Parathyroid adenoma (tissue), 2 donors: ENCODE measurements around the gene CORIN.
"Not testable (repeated sequence)": the region's sequence is repeated elsewhere in the genome, so short reads cannot be mapped to it uniquely, and the experiment has no call there.

ENCODE experiments used
- H2AFZ ChIP-seq: fragments of 300-600 bp; sonication (generic); one replicate; pipeline ENCODE4 v1.7.0; 2017; ENCODE audit warnings: antibody characterized with exemption, mild to moderate bottlenecking
- H3K27ac ChIP-seq: fragments of 300-600 bp; sonication (generic); one replicate; pipeline ENCODE4 v1.7.0; 2017
- H3K27me3 ChIP-seq: fragments of 300-600 bp; sonication (generic); one replicate; pipeline ENCODE4 v1.7.0; 2017; ENCODE audit warnings: low read length; ENCODE audit not compliant: control insufficient read depth, insufficient read depth
- H3K36me3 ChIP-seq: fragments of 300-600 bp; sonication (generic); one replicate; pipeline ENCODE4 v1.7.0; 2017; ENCODE audit warnings: low read length; ENCODE audit not compliant: control insufficient read depth, insufficient read depth
- H3K4me1 ChIP-seq: fragments of 300-600 bp; sonication (generic); one replicate; pipeline ENCODE4 v1.7.0; 2017; ENCODE audit warnings: control low read depth
- H3K4me2 ChIP-seq: fragments of 300-600 bp; sonication (generic); one replicate; pipeline ENCODE4 v1.7.0; 2017; ENCODE audit warnings: low read length
- H3K4me3 ChIP-seq: fragments of 300-600 bp; sonication (generic); one replicate; pipeline ENCODE4 v1.7.0; 2017; ENCODE audit warnings: low read depth, low read length
- H3K79me2 ChIP-seq: fragments of 300-600 bp; sonication (generic); one replicate; pipeline ENCODE4 v1.7.0; 2017; ENCODE audit warnings: control low read depth
- H3K9ac ChIP-seq: fragments of 300-600 bp; sonication (generic); one replicate; pipeline ENCODE4 v1.7.0; 2017; ENCODE audit warnings: mild to moderate bottlenecking
- H3K9me3 ChIP-seq: fragments of 300-600 bp; sonication (generic); one replicate; pipeline ENCODE4 v1.7.0; 2017; ENCODE audit warnings: low read length; ENCODE audit not compliant: control insufficient read depth
- TF ChIP-seq, protein P1 (sequence below): fragments of 300-600 bp; sonication (generic); IDR thresholded peaks from one replicate; pipeline ENCODE4 v1.7.0; 2017; ENCODE audit warnings: antibody characterized with exemption, mild to moderate bottlenecking
- donor health status: primary hyperparathyroidism.

The CORIN gene

DNA sequence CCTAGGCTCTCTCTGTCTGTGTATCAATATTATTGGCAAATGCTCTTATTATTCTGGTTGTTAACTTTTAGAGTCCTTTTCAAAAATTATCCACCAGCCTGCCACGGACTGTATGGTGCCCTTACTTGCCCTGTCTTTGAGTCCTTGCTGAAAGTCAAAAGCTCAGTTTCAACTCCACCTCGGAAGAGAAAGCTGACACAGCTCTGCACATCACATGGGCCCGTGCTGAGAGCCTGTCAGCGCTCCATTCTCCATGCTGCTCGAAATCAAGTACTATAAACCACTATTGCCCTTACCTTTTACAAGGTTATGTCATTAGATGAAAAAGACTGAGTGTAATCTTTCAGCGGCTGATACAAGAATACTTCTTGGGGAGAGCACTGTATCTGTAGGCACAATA is 141.0 kb downstream of the CORIN start:
- Histone ChIP-seq H3K4me2 (no peak overlapping the region), H3K27ac (no peak overlapping the region), H3K4me3 (no peak overlapping the region), H3K9ac (no peak overlapping the region), H3K36me3 (no peaks in the 10 kb centered on the region), H3K4me1 (no peaks in the 10 kb centered on the region), H3K27me3 (no peaks in the 10 kb centered on the region), H3K9me3 (no peaks in the 10 kb centered on the region), H3K79me2 (no peaks in the 10 kb centered on the region), H2AFZ (no peak overlapping the region)
- TF ChIP-seq, protein P1, sequence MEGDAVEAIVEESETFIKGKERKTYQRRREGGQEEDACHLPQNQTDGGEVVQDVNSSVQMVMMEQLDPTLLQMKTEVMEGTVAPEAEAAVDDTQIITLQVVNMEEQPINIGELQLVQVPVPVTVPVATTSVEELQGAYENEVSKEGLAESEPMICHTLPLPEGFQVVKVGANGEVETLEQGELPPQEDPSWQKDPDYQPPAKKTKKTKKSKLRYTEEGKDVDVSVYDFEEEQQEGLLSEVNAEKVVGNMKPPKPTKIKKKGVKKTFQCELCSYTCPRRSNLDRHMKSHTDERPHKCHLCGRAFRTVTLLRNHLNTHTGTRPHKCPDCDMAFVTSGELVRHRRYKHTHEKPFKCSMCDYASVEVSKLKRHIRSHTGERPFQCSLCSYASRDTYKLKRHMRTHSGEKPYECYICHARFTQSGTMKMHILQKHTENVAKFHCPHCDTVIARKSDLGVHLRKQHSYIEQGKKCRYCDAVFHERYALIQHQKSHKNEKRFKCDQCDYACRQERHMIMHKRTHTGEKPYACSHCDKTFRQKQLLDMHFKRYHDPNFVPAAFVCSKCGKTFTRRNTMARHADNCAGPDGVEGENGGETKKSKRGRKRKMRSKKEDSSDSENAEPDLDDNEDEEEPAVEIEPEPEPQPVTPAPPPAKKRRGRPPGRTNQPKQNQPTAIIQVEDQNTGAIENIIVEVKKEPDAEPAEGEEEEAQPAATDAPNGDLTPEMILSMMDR, result no peak

DNA sequence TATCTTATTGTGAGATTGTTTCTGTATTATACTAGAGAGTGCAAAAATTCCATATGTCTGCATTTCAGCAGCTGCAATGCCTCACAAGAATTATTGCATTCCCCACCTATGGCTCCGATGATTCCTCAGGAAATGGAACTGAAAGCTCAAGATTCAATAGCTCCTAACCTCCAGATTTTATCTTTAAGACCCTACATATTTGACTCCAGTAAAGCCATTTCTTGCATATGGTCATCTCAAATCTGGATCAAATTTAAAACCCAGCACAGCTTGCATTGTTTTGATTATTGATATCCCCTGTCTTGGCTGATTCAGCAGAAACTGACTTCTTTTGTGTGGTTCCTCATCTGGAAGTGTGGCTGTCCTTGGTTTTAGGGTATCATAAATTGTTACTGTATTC is 142.6 kb downstream of the CORIN start:
- no peak overlapping the region for H3K4me2 ChIP-seq
- H2AFZ ChIP-seq, result no peak overlapping the region
- H3K36me3 ChIP-seq, result no peaks in the 10 kb centered on the region
- TF ChIP-seq, protein P1, result no peak
- no peak overlapping the region for H3K9ac ChIP-seq
- no peaks in the 10 kb centered on the region for H3K9me3 ChIP-seq
- H3K79me2 ChIP-seq, result no peaks in the 10 kb centered on the region
- H3K27me3 ChIP-seq, result no peaks in the 10 kb centered on the region
- no peak overlapping the region for H3K27ac ChIP-seq
- H3K4me3 ChIP-seq, result no peak overlapping the region
- no peaks in the 10 kb centered on the region for H3K4me1 ChIP-seq

DNA sequence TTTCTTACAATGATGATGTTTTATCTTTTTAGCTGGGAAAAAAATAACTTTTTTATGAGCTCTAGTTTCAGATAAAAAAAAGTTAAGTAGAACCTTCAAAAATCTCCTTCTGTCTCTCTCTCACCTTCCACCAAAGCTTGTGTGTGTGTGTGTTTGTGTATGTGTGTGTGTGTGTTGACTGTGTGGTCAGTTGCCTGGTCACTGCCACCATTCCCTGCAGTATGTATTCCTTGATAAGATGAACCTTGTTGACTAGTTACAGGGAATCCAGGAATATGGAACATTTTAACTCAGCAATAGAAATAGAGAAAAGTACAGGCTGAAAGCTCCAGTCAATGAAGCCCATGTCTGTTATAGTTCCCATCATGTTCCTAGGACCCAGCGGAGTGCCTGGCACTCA is 143.5 kb downstream of the CORIN start:
- Histone ChIP-seq H3K79me2 (no peaks in the 10 kb centered on the region), H3K27me3 (no peaks in the 10 kb centered on the region), H2AFZ (no peak overlapping the region), H3K36me3 (no peaks in the 10 kb centered on the region), H3K9ac (no peak overlapping the region), H3K27ac (no peak overlapping the region), H3K4me2 (no peak overlapping the region), H3K4me3 (no peak overlapping the region), H3K4me1 (no peaks in the 10 kb centered on the region), H3K9me3 (no peaks in the 10 kb centered on the region)
- TF ChIP-seq, protein P1, result no peak

DNA sequence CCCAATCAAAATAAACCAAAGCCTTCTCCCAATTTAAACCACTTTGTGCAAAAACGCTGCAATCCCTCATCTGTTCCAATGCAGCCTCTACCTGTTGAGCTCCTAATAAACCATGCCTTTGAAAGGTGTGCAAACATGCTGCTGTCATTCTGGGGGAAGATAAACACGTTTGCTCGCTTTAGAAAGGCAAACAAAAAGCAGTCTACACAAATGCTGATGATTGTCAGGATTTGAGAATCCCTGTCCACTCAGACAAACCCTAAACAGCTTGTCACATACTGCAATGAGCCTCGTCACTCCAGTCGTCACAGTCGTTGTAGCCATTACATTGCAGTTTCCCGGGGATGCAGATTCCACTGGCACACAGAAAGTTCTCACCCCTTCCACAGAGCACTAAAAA is 145.2 kb downstream of the CORIN start:
- Histone ChIP-seq H3K27me3 (no peaks in the 10 kb centered on the region), H3K4me1 (no peaks in the 10 kb centered on the region), H3K27ac (no peak overlapping the region), H3K4me2 (no peak overlapping the region), H3K36me3 (no peaks in the 10 kb centered on the region), H2AFZ (no peak overlapping the region), H3K9ac (no peak overlapping the region), H3K4me3 (no peak overlapping the region), H3K9me3 (no peaks in the 10 kb centered on the region), H3K79me2 (no peaks in the 10 kb centered on the region)
- TF ChIP-seq, protein P1, result no peak

DNA sequence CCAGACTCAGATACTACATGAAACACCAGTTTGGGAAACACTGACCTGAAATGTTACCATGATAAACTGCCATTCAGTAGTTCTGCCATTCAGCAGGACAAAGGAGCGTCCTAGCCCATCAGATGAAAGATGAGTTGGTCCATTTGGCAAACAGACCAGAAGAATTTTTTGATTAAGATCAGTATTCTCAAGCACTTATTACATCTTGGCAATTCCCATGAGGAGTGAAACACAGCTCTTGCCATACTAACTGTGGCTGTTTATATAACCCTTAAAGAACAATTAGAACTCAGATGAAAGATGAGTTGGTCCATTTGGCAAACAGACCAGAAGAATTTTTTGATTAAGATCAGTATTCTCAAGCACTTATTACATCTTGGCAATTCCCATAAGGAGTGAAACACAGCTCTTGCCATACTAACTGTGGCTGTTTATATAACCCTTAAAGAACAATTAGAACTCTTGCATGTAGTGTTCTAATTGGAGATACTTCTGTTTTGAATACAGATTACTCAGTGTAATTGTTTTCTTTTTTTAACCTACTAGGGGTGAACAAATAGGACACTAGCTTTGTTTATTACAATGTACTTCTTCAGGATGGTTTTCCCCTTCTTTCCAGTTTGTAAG is 146.0 kb downstream of the CORIN start:
- H3K4me1 ChIP-seq, H3K27ac ChIP-seq, H3K9ac ChIP-seq, H3K9me3 ChIP-seq, H3K27me3 ChIP-seq, H3K4me3 ChIP-seq, H3K36me3 ChIP-seq, H3K79me2 ChIP-seq, H2AFZ ChIP-seq: not testable (repeated sequence)
- peak overlapping the region; percentile 1 for H3K4me2 ChIP-seq
